ENCODE data around the gene FOXN3.

The FOXN3 gene

GRCh38 chr14:89365061-89365801, 51.8 kb downstream of the FOXN3 start:
- H3K27ac ChIP-seq: no peak overlapping the region
- TF ChIP-seq ZFX (IDR thresholded peaks at IDR 0.05; ENCODE audit: borderline replicate concordance) (no peak), CTCF (IDR thresholded peaks at IDR 0.05) (no peak)

GRCh38 chr14:89364316-89364715, 52.7 kb downstream of the FOXN3 start:
- TF ChIP-seq CTCF (IDR thresholded peaks at IDR 0.05) (no peak), ZFX (IDR thresholded peaks at IDR 0.05; ENCODE audit: borderline replicate concordance) (no peak)
- no peak overlapping the region for H3K27ac ChIP-seq

GRCh38 chr14:89360277-89360676, 56.8 kb downstream of the FOXN3 start:
- no peak overlapping the region for H3K27ac ChIP-seq
- TF ChIP-seq CTCF (IDR thresholded peaks at IDR 0.05) (no peak), ZFX (IDR thresholded peaks at IDR 0.05; ENCODE audit: borderline replicate concordance) (no peak)

GRCh38 chr14:89359477-89360222, 57.4 kb downstream of the FOXN3 start:
- TF ChIP-seq CTCF (IDR thresholded peaks at IDR 0.05): no peak
- TF ChIP-seq ZFX (IDR thresholded peaks at IDR 0.05; ENCODE audit: borderline replicate concordance): no peak
- H3K27ac ChIP-seq: no peak overlapping the region

- no peak overlapping the region for H3K27ac ChIP-seq
These were observed 59.3 kb downstream of the FOXN3 start for GRCh38 chr14:89357655-89358297.

GRCh38 chr14:89356927-89357326, 60.1 kb downstream of the FOXN3 start:
- H3K27ac ChIP-seq: no peak overlapping the region
- TF ChIP-seq ZFX (IDR thresholded peaks at IDR 0.05; ENCODE audit: borderline replicate concordance) (no peak), CTCF (IDR thresholded peaks at IDR 0.05) (no peak)

More at GRCh38 chr14:89357655-89358297, 59.3 kb downstream of the FOXN3 start:
- TF ChIP-seq ZFX (IDR thresholded peaks at IDR 0.05; ENCODE audit: borderline replicate concordance) (no peak), CTCF (IDR thresholded peaks at IDR 0.05) (no peak)

All from 22Rv1 (cell line).